OCI-LY7 (cell line): Measurements from ENCODE around the gene SMG9. TPM values are rescaled to one million over a fixed set of nuclear protein-coding genes. Genes with fewer than 3 reads are reported as not detected.

Experiments used
- BruUV-seq: library from RNA; stranded (reverse); fragments of 400-500 nt; replicated peaks from 2 replicates; lab custom pipeline; 2021; lab: Mats Ljungman, UMichigan
- CTCF ChIA-PET: fragments of 300-600 bp; sonication (Branson Sonifier 250); formaldehyde crosslinking; loops from one replicate; lab custom pipeline; 2022; ENCODE audit warnings: antibody characterized with exemption; ENCODE audit not compliant: unreplicated experiment; lab: Charles Lee
- POLR2A ChIA-PET: fragments of 300-600 bp; sonication (Branson Sonifier 250); formaldehyde crosslinking; loops from one replicate; lab custom pipeline; 2022; ENCODE audit warnings: antibody characterized with exemption; lab: Charles Lee
- DNase-seq: peaks from one replicate; pipeline ENCODE4 v3.0.0-alpha.2; 2015; ENCODE audit warnings: low spot score
- H2AFZ ChIP-seq: fragments of 200-600 bp; sonication (generic), shearing (Covaris generic); 2 replicates; pipeline ENCODE4 v1.6.1; 2014; ENCODE audit warnings: mild to moderate bottlenecking, antibody characterized with exemption, low read length, moderate library complexity
- H3K27ac ChIP-seq: fragments of 200-600 bp; sonication (generic); 2 replicates; pipeline ENCODE4 v1.5.1; 2014; ENCODE audit warnings: mixed run types, low read depth, mild to moderate bottlenecking, moderate library complexity, low read length, inconsistent platforms; ENCODE audit not compliant: poor library complexity, severe bottlenecking
- H3K36me3 ChIP-seq: fragments of 200-600 bp; sonication (generic); 2 replicates; pipeline ENCODE4 v1.6.1; 2014; ENCODE audit warnings: mild to moderate bottlenecking, antibody characterized with exemption, low read length, moderate library complexity, mixed read lengths; ENCODE audit not compliant: insufficient read depth
- H3K4me1 ChIP-seq: fragments of 200-600 bp; sonication (generic); 2 replicates; pipeline ENCODE4 v1.5.1; 2014; ENCODE audit warnings: mild to moderate bottlenecking, low read length; ENCODE audit not compliant: insufficient read depth, poor library complexity, severe bottlenecking
- H3K4me2 ChIP-seq: fragments of 200-600 bp; sonication (generic); 2 replicates; pipeline ENCODE4 v1.6.1; 2014; ENCODE audit warnings: mild to moderate bottlenecking, low read length
- H3K4me3 ChIP-seq: fragments of 200-600 bp; sonication (generic); 2 replicates; pipeline ENCODE4 v1.5.1; 2014; ENCODE audit warnings: mild to moderate bottlenecking, low read depth, low read length; ENCODE audit not compliant: poor library complexity, severe bottlenecking
- H3K79me2 ChIP-seq: fragments of 200-600 bp; sonication (generic); 2 replicates; pipeline ENCODE4 v1.6.1; 2016; ENCODE audit warnings: low read depth, mild to moderate bottlenecking, low read length, moderate library complexity, mixed read lengths; ENCODE audit not compliant: insufficient read depth
- H3K9me2 ChIP-seq: fragments of 200-600 bp; sonication (generic); 2 replicates; pipeline ENCODE4 v1.6.1; 2016; ENCODE audit warnings: mild to moderate bottlenecking, low read length, mixed read lengths; ENCODE audit not compliant: insufficient read depth
- H3K9me3 ChIP-seq: fragments of 200-600 bp; sonication (generic); 2 replicates; pipeline ENCODE4 v1.6.1; 2014; ENCODE audit warnings: mild to moderate bottlenecking, mixed run types, low read length, mixed read lengths
- H4K20me1 ChIP-seq: fragments of 200-600 bp; sonication (generic); 2 replicates; pipeline ENCODE4 v1.6.1; 2014; ENCODE audit warnings: mild to moderate bottlenecking, antibody characterized with exemption, low read length, moderate library complexity, mixed read lengths; ENCODE audit not compliant: insufficient read depth
- EZH2phosphoT487 ChIP-seq: fragments of 200-600 bp; sonication (generic); IDR thresholded peaks from 2 replicates; pipeline ENCODE4 v1.6.1; 2018; ENCODE audit warnings: low read depth, borderline replicate concordance, mild to moderate bottlenecking, mixed run types, antibody characterized with exemption, low read length, moderate library complexity, mixed read lengths
- intact Hi-C: fragments of 100-400 bp; cut with micrococcal nuclease; formaldehyde crosslinking; loops from one replicate; pipeline ENCODE4 v1.10.0; 2022; ENCODE audit not compliant: unreplicated experiment
- total RNA-seq, 2 experiments: library from RNA; depleted of rRNA in 1 of 2; stranded (reverse); fragments of >200 nt in 1 of 2; shearing (Covaris generic) in 1 of 2; gene quantifications; 2 replicates each; pipeline ENCODE4 v1.2.3, GENCODE V29; 2014 to 2022
- TF ChIP-seq, protein P1 (sequence below): fragments of 200-600 bp; sonication (generic); conservative IDR thresholded peaks from 2 replicates; pipeline ENCODE4 v1.5.1; 2014; ENCODE audit warnings: mild to moderate bottlenecking, antibody characterized with exemption, low read length, moderate library complexity, mixed read lengths

SMG9 gene
- total RNA-seq, 2 experiments from 2014 or later, result 65.6 to 75.5 TPM

DNA sequence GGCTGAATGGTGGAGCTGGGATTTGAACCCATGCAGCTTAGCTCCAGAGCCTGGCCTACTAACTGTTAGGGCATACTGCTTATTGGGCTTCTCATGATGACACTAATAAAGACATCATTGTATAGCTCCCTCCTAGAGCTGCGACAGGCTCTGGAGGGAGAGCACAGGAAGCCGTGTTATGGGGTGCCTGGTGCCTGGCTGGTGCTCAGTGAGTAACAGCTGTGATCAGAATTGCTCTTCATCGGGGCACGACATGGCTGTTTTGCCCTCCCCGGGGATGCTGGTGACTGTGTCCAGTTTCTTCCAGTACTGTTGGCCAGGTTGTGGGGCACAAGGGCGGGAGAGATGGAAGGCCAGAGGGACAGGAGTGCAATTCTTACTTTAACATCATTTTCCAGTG, 42.4 kb upstream of the SMG9 start:
- no peaks in the 10 kb centered on the region for H4K20me1 ChIP-seq

DNA sequence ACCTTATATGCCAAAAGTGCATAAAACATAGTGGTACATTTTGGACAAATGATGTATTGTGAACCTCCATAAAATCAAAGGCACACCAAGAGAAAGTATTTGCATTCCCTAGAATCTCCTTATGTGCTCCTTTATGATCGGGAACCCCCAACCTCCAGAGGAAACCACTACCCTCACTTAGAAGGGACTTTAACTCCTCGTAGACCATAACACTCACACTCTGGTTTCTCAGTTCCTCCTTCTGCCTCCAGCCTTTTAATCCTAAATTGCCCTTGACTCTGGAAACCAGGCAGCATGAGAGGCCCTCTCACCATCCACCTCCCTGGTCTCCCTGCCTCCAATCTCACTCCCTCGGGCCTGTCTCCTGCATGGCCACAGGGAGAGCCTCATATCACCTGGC, 35.8 kb upstream of the SMG9 start:
- Histone ChIP-seq H4K20me1 (no peaks in the 10 kb centered on the region), H3K36me3 (no peaks in the 10 kb centered on the region), H3K9me2 (no peaks in the 10 kb centered on the region), H3K27ac (no peak overlapping the region), H3K4me1 (peaks cover 14% of the 10 kb centered on the region), H3K79me2 (no peaks in the 10 kb centered on the region), H2AFZ (no peak overlapping the region), H3K4me3 (no peak overlapping the region), H3K4me2 (0 out of 2 replicates have a peak overlapping the region, but pooled peaks have one; percentile 7), H3K9me3 (no peaks in the 10 kb centered on the region)
- CTCF ChIA-PET, result no interaction called here
- POLR2A ChIA-PET, result no interaction called here
- DNase-seq, result peak; percentile 14
- intact Hi-C loops, result no loop called here
- no peak for TF ChIP-seq EZH2phosphoT487
- TF ChIP-seq, protein P1, sequence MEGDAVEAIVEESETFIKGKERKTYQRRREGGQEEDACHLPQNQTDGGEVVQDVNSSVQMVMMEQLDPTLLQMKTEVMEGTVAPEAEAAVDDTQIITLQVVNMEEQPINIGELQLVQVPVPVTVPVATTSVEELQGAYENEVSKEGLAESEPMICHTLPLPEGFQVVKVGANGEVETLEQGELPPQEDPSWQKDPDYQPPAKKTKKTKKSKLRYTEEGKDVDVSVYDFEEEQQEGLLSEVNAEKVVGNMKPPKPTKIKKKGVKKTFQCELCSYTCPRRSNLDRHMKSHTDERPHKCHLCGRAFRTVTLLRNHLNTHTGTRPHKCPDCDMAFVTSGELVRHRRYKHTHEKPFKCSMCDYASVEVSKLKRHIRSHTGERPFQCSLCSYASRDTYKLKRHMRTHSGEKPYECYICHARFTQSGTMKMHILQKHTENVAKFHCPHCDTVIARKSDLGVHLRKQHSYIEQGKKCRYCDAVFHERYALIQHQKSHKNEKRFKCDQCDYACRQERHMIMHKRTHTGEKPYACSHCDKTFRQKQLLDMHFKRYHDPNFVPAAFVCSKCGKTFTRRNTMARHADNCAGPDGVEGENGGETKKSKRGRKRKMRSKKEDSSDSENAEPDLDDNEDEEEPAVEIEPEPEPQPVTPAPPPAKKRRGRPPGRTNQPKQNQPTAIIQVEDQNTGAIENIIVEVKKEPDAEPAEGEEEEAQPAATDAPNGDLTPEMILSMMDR, result no peak
- BruUV-seq, result no TSS peak

More for the DNA sequence above, 42.4 kb upstream of the SMG9 start:
- Histone ChIP-seq H3K4me3 (no peak overlapping the region), H3K9me3 (no peaks in the 10 kb centered on the region), H2AFZ (no peak overlapping the region), H3K4me1 (no peaks in the 10 kb centered on the region), H3K36me3 (no peaks in the 10 kb centered on the region), H3K79me2 (no peaks in the 10 kb centered on the region), H3K4me2 (no peak overlapping the region), H3K9me2 (no peaks in the 10 kb centered on the region), H3K27ac (no peak overlapping the region)
- TF ChIP-seq, protein P1, result no peak
- TF ChIP-seq EZH2phosphoT487, result no peak
- intact Hi-C loops, result no loop called here
- DNase-seq, result no peak
- ChIA-PET POLR2A (no interaction called here), CTCF (no interaction called here)
- BruUV-seq, result no TSS peak

DNA sequence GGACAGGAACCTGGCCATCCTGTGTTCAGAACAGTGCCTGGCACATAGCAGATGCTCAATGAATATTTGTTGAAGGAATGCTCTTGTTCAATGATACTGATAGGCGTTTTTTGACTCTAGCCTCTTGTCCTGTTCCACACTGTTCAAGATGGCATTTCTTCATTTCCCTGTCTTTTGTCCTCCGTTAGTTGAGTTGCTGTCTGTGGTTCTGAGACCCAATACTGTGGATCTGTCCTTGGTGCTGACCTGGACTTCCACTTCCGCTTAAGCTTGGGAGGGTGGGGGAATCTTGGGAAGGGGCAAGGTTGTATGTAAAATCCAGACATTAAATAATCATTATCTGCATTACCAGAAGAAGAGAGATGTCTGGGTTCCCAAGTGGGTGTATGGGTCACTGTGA, 34.3 kb upstream of the SMG9 start:
- H4K20me1 ChIP-seq, result no peaks in the 10 kb centered on the region
- TF ChIP-seq, protein P1, result no peak
- no peak for TF ChIP-seq EZH2phosphoT487
- intact Hi-C loops, result no loop called here
- no peak overlapping the region for H3K27ac ChIP-seq
- ChIA-PET CTCF (no interaction called here), POLR2A (no interaction called here)
- no peaks in the 10 kb centered on the region for H3K79me2 ChIP-seq
- H3K4me2 ChIP-seq, result no peak overlapping the region
- H2AFZ ChIP-seq, result no peak overlapping the region
- H3K4me1 ChIP-seq, result peaks cover 30% of the 10 kb centered on the region
- no peak for DNase-seq
- no peaks in the 10 kb centered on the region for H3K9me3 ChIP-seq
- BruUV-seq, result no TSS peak
- H3K36me3 ChIP-seq, result no peaks in the 10 kb centered on the region
- no peak overlapping the region for H3K4me3 ChIP-seq
- H3K9me2 ChIP-seq, result no peaks in the 10 kb centered on the region
